ENCODE results near the gene CDKN2B. TPM values are rescaled to one million over a fixed set of nuclear protein-coding genes. Genes with fewer than 3 reads are reported as not detected.

The CDKN2B gene
- total RNA-seq, 1 experiment from 2014 or later: 0.05 TPM

- no peaks in the 10 kb centered on the region; the same call in 1 of the 2 replicates for H3K36me3 ChIP-seq (ENCODE audit: control insufficient read depth, insufficient read depth, low read length)
- H3K27ac ChIP-seq (ENCODE audit: low read length): no peak within 1 kb of the TSS
- DNase-seq (ENCODE audit: low read depth, low spot score): no peak
- intact Hi-C loops (cut with micrococcal nuclease; ENCODE audit: unreplicated experiment) (no loop called here), in situ Hi-C loops (cut with HindIII; ENCODE audit: low pct_unique_long_range_greater_than_20kb, low sequenced_read_pairs) (no loop called here)
- ChIA-PET CTCF (no interaction called here), POLR2A (no interaction called here)
- H3K4me1 ChIP-seq (ENCODE audit: control insufficient read depth, insufficient read depth, low read length): no peaks in the 10 kb centered on the region
- TF ChIP-seq POLR2AphosphoS5 (IDR thresholded peaks at IDR 0.05; ENCODE audit: low read depth, low read length): no peak
- TF ChIP-seq SIN3A (IDR thresholded peaks at IDR 0.05; ENCODE audit: borderline replicate concordance, insufficient read depth, low read depth, low read length): no peak
- TF ChIP-seq, protein P1, sequence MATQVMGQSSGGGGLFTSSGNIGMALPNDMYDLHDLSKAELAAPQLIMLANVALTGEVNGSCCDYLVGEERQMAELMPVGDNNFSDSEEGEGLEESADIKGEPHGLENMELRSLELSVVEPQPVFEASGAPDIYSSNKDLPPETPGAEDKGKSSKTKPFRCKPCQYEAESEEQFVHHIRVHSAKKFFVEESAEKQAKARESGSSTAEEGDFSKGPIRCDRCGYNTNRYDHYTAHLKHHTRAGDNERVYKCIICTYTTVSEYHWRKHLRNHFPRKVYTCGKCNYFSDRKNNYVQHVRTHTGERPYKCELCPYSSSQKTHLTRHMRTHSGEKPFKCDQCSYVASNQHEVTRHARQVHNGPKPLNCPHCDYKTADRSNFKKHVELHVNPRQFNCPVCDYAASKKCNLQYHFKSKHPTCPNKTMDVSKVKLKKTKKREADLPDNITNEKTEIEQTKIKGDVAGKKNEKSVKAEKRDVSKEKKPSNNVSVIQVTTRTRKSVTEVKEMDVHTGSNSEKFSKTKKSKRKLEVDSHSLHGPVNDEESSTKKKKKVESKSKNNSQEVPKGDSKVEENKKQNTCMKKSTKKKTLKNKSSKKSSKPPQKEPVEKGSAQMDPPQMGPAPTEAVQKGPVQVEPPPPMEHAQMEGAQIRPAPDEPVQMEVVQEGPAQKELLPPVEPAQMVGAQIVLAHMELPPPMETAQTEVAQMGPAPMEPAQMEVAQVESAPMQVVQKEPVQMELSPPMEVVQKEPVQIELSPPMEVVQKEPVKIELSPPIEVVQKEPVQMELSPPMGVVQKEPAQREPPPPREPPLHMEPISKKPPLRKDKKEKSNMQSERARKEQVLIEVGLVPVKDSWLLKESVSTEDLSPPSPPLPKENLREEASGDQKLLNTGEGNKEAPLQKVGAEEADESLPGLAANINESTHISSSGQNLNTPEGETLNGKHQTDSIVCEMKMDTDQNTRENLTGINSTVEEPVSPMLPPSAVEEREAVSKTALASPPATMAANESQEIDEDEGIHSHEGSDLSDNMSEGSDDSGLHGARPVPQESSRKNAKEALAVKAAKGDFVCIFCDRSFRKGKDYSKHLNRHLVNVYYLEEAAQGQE (IDR thresholded peaks at IDR 0.05; ENCODE audit: insufficient read depth in 1 of 2, low read depth in 2 of 2, low read length in 1 of 2): no peak
- no peak for TF ChIP-seq TCF7L2 (IDR thresholded peaks at IDR 0.05; ENCODE audit: low read depth, low read length)
- no peak for TF ChIP-seq CTCF (IDR thresholded peaks at IDR 0.05)
- H3K27me3 ChIP-seq (ENCODE audit: control insufficient read depth, insufficient read depth, low read length): no peaks in the 10 kb centered on the region
- H3K9me3 ChIP-seq (ENCODE audit: control insufficient read depth, insufficient read depth, low read depth, low read length): no peaks in the 10 kb centered on the region
- no peak for ATAC-seq
- no TSS peak for BruUV-seq (replicated peaks)
- H3K4me3 ChIP-seq (ENCODE audit: low read depth in 2 of 2, low read length in 2 of 2): peak within 1 kb of the TSS in 1 of 2 experiments; percentile 39; a peak in 1 of 4 replicates
These were observed 15.1 kb downstream of the CDKN2B start, which contains the start of gene CDKN2A for GRCh38 chr9:21993893-21994555. Gene CDKN2A (minus strand): TSS chr9:21994392.

GRCh38 chr9:21993007-21993406 is 16.1 kb downstream of the CDKN2B start:
- intact Hi-C loops (cut with micrococcal nuclease; ENCODE audit: unreplicated experiment) (no loop called here), in situ Hi-C loops (cut with HindIII; ENCODE audit: low pct_unique_long_range_greater_than_20kb, low sequenced_read_pairs) (no loop called here)
- no peak for DNase-seq (ENCODE audit: low read depth, low spot score)
- H3K27me3 ChIP-seq (ENCODE audit: control insufficient read depth, insufficient read depth, low read length): no peaks in the 10 kb centered on the region
- no TSS peak for BruUV-seq (replicated peaks)
- CTCF ChIA-PET: no interaction called here
- no peaks in the 10 kb centered on the region for H3K9me3 ChIP-seq (ENCODE audit: control insufficient read depth, insufficient read depth, low read depth, low read length)
- no peak for TF ChIP-seq POLR2AphosphoS5 (IDR thresholded peaks at IDR 0.05; ENCODE audit: low read depth, low read length)
- POLR2A ChIA-PET: no interaction called here
- ATAC-seq: no peak
- H3K4me1 ChIP-seq (ENCODE audit: control insufficient read depth, insufficient read depth, low read length): no peaks in the 10 kb centered on the region
- H3K36me3 ChIP-seq (ENCODE audit: control insufficient read depth, insufficient read depth, low read length): no peaks in the 10 kb centered on the region; the same call in 1 of the 2 replicates
- no peak overlapping the region for H3K27ac ChIP-seq (ENCODE audit: low read length)
- H3K4me3 ChIP-seq (ENCODE audit: low read depth in 2 of 2, low read length in 2 of 2): no peak overlapping the region
